ENCODE measurements around the gene METAP1.

DNA sequence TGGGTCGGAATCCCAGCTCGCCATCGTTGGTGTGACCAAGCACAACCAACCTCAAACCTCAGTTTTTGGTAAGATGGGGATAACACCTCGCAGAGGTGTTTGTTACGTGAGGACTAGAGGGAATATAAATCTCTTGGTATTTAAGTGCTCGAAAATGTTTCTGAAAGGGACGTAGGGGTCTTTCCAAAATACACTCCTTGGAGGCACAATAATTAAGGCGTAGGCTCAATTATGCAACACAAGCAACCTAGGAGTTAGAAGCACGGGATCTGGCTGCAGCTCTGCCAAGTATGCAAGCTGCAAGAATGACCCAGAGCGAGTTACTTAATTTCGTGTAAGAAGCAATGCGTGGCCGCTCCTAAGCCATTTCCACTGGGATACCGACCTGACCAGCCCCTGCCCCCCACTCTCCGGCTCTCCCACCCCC lies 92.5 kb downstream of the METAP1 start:
- TF ChIP-seq, protein P1, sequence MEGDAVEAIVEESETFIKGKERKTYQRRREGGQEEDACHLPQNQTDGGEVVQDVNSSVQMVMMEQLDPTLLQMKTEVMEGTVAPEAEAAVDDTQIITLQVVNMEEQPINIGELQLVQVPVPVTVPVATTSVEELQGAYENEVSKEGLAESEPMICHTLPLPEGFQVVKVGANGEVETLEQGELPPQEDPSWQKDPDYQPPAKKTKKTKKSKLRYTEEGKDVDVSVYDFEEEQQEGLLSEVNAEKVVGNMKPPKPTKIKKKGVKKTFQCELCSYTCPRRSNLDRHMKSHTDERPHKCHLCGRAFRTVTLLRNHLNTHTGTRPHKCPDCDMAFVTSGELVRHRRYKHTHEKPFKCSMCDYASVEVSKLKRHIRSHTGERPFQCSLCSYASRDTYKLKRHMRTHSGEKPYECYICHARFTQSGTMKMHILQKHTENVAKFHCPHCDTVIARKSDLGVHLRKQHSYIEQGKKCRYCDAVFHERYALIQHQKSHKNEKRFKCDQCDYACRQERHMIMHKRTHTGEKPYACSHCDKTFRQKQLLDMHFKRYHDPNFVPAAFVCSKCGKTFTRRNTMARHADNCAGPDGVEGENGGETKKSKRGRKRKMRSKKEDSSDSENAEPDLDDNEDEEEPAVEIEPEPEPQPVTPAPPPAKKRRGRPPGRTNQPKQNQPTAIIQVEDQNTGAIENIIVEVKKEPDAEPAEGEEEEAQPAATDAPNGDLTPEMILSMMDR (IDR thresholded peaks at IDR 0.05 in 2 of 3, conservative IDR thresholded peaks at IDR 0.05 in 1 of 3; ENCODE audit: borderline replicate concordance in 1 of 3, insufficient read depth in 1 of 3, low read depth in 2 of 3, low read length in 2 of 3): no peak
- TF ChIP-seq EZH2 (IDR thresholded peaks at IDR 0.05): no peak
- TF ChIP-seq POLR2A (IDR thresholded peaks at IDR 0.05; ENCODE audit: borderline replicate concordance, extremely low read depth, insufficient read depth, insufficient read length): no peak
- TF ChIP-seq EZH2phosphoT487 (IDR thresholded peaks at IDR 0.05; ENCODE audit: borderline replicate concordance): no peak
- TF ChIP-seq SRF (IDR thresholded peaks at IDR 0.05; ENCODE audit: low read depth): no peak
- no peak for TF ChIP-seq ZNF274 (IDR thresholded peaks at IDR 0.05; ENCODE audit: low read depth, low read length)
- TF ChIP-seq RAD21 (IDR thresholded peaks at IDR 0.05; ENCODE audit: low read depth): no peak
- TF ChIP-seq POLR2AphosphoS5 (IDR thresholded peaks at IDR 0.05; ENCODE audit: low read depth, low read length): no peak
- TF ChIP-seq ZFX (IDR thresholded peaks at IDR 0.05): no peak
- no peak for TF ChIP-seq CEBPB (IDR thresholded peaks at IDR 0.05; ENCODE audit: low read depth)
- TF ChIP-seq SIN3A (IDR thresholded peaks at IDR 0.05; ENCODE audit: low read depth): no peak
- no peak for TF ChIP-seq YY1 (IDR thresholded peaks at IDR 0.05; ENCODE audit: extremely low read depth, insufficient replicate concordance, low read depth, low read length)
